Trophoblast cell (in vitro differentiated cells and primary cell): ENCODE results near the gene TCOF1.

ENCODE experiments used
- DNase-seq, 2 donors: peaks; one replicate each; pipeline ENCODE4 v3.0.0-alpha.2; 2016
- H2AFZ ChIP-seq: 2 replicates; pipeline ENCODE4 v1.6.1; 2013; ENCODE audit warnings: low read length, moderate library complexity, mild to moderate bottlenecking; ENCODE audit not compliant: insufficient read depth, poor library complexity
- H2AK5ac ChIP-seq: 2 replicates; pipeline ENCODE4 v1.6.1; 2013; ENCODE audit warnings: mild to moderate bottlenecking, low read length
- H2BK120ac ChIP-seq: 2 replicates; pipeline ENCODE4 v1.6.1; 2013; ENCODE audit warnings: low read length, mild to moderate bottlenecking, moderate library complexity; ENCODE audit not compliant: insufficient read depth, poor library complexity
- H2BK12ac ChIP-seq: 2 replicates; pipeline ENCODE4 v1.6.1; 2013; ENCODE audit warnings: mild to moderate bottlenecking, low read length, moderate library complexity
- H2BK5ac ChIP-seq: 2 replicates; pipeline ENCODE4 v1.6.1; 2013; ENCODE audit warnings: low read length, low read depth, moderate library complexity, mild to moderate bottlenecking; ENCODE audit not compliant: poor library complexity
- H3K14ac ChIP-seq: 2 replicates; pipeline ENCODE4 v1.6.1; 2013; ENCODE audit warnings: mild to moderate bottlenecking, low read length
- H3K18ac ChIP-seq: 2 replicates; pipeline ENCODE4 v1.6.1; 2013; ENCODE audit warnings: mild to moderate bottlenecking, low read length
- H3K23ac ChIP-seq: 2 replicates; pipeline ENCODE4 v1.6.1; 2013; ENCODE audit warnings: low read length
- H3K27ac ChIP-seq: 2 replicates; pipeline ENCODE4 v1.5.1; 2013; ENCODE audit warnings: low read depth, mild to moderate bottlenecking, inconsistent platforms, low read length, moderate library complexity
- H3K27me3 ChIP-seq: 2 replicates; pipeline ENCODE4 v1.6.1; 2013; ENCODE audit warnings: inconsistent platforms, mild to moderate bottlenecking, low read length, moderate library complexity; ENCODE audit not compliant: insufficient read depth
- H3K36me3 ChIP-seq, 2 experiments: 1 replicate in 1 of 2; 2 replicates in 1 of 2; pipeline ENCODE4 v1.6.1; 2013; ENCODE audit warnings: low read length in 2 of 2, mild to moderate bottlenecking in 2 of 2, moderate library complexity in 1 of 2; ENCODE audit not compliant: insufficient read depth in 2 of 2, control insufficient read depth in 1 of 2
- H3K4ac ChIP-seq: 2 replicates; pipeline ENCODE4 v1.6.1; 2013; ENCODE audit warnings: low read depth, mild to moderate bottlenecking, low read length, moderate library complexity
- H3K4me1 ChIP-seq, 2 experiments: 1 replicate in 1 of 2; 2 replicates in 1 of 2; pipeline ENCODE4 v1.6.1; 2013; ENCODE audit warnings: low read length in 2 of 2, mild to moderate bottlenecking in 2 of 2, moderate library complexity in 1 of 2; ENCODE audit not compliant: insufficient read depth in 2 of 2, control insufficient read depth in 1 of 2
- H3K4me2 ChIP-seq: 2 replicates; pipeline ENCODE4 v1.6.1; 2013; ENCODE audit warnings: inconsistent platforms, mild to moderate bottlenecking, low read length, moderate library complexity
- H3K4me3 ChIP-seq: 2 replicates; pipeline ENCODE4 v1.5.1; 2013; ENCODE audit warnings: mild to moderate bottlenecking, low read depth, low read length, inconsistent platforms
- H3K79me1 ChIP-seq: one replicate; pipeline ENCODE4 v1.6.1; 2013; ENCODE audit warnings: low read length
- H3K79me2 ChIP-seq: 2 replicates; pipeline ENCODE4 v1.6.1; 2013; ENCODE audit warnings: low read length, mild to moderate bottlenecking; ENCODE audit not compliant: control insufficient read depth, insufficient read depth, poor library complexity
- H3K9ac ChIP-seq: 2 replicates; pipeline ENCODE4 v1.6.1; 2013; ENCODE audit warnings: mild to moderate bottlenecking, low read length
- H3K9me3 ChIP-seq: 2 replicates; pipeline ENCODE4 v1.6.1; 2013; ENCODE audit warnings: low read depth, mild to moderate bottlenecking, control low read depth, inconsistent platforms, low read length; ENCODE audit not compliant: insufficient read depth
- H4K12ac ChIP-seq: 2 replicates; pipeline ENCODE4 v1.6.1; 2013; ENCODE audit warnings: low read depth, mild to moderate bottlenecking, low read length, moderate library complexity
- H4K8ac ChIP-seq: 2 replicates; pipeline ENCODE4 v1.6.1; 2013; ENCODE audit warnings: low read depth, mild to moderate bottlenecking, low read length, moderate library complexity
- H4K91ac ChIP-seq: one replicate; pipeline ENCODE4 v1.6.1; 2013; ENCODE audit warnings: low read depth, mild to moderate bottlenecking, low read length, moderate library complexity
- WGBS: extraction: QIAGEN DNeasy Blood & Tissue Kit; methylation state at CpG from one replicate; pipeline ENCODE4 v1.1.7; 2013; ENCODE audit warnings: missing lambda C conversion rate; ENCODE audit not compliant: insufficient read length, insufficient coverage; ENCODE audit errors: extremely low coverage; 5-methylcytosine and 5-hydroxymethylcytosine counted together

Gene TCOF1

DNA sequence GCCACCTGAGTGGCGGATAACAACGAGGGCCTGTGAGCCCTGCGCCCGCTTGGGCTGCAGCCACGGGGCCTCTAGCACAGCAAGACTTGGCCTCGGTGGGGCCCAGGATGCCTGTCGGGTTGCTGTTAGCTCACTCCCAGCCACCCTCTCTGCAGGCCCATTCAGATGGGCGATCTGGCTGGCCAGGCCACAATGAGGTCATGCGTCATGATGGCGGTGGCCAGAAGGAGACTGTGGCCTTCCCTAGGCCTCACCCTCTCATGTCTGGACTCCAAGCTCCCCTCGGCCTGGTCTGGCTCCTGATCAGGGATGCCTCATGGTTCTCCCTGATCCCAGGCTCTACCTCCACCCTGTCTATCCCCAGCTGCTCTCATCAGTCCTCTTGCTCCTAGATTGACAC, 19.0 kb upstream of the TCOF1 start:
- no CpG with 5 or more reads among the region's 11 CpGs for WGBS
- H3K23ac ChIP-seq, result no peak overlapping the region
- no peak overlapping the region for H2BK5ac ChIP-seq
- no peak overlapping the region for H3K27ac ChIP-seq
- no peak overlapping the region for H3K18ac ChIP-seq
- H3K79me2 ChIP-seq, result no peaks in the 10 kb centered on the region
- no peak overlapping the region for H2AK5ac ChIP-seq
- no peak overlapping the region for H3K9ac ChIP-seq
- no peak overlapping the region for H2BK12ac ChIP-seq
- H3K14ac ChIP-seq, result no peak overlapping the region
- H3K36me3 ChIP-seq, result no peaks in the 10 kb centered on the region
- no peak overlapping the region for H4K91ac ChIP-seq
- no peaks in the 10 kb centered on the region for H3K27me3 ChIP-seq
- no peaks in the 10 kb centered on the region for H3K9me3 ChIP-seq
- no peak overlapping the region for H4K12ac ChIP-seq
- no peak overlapping the region for H4K8ac ChIP-seq
- no peaks in the 10 kb centered on the region for H3K79me1 ChIP-seq
- H2BK120ac ChIP-seq, result no peak overlapping the region
- no peak overlapping the region for H3K4me3 ChIP-seq
- no peak overlapping the region for H2AFZ ChIP-seq
- no peak overlapping the region for H3K4me2 ChIP-seq
- no peaks in the 10 kb centered on the region for H3K4me1 ChIP-seq
- no peak overlapping the region for H3K4ac ChIP-seq
- DNase-seq, result no peak

DNA sequence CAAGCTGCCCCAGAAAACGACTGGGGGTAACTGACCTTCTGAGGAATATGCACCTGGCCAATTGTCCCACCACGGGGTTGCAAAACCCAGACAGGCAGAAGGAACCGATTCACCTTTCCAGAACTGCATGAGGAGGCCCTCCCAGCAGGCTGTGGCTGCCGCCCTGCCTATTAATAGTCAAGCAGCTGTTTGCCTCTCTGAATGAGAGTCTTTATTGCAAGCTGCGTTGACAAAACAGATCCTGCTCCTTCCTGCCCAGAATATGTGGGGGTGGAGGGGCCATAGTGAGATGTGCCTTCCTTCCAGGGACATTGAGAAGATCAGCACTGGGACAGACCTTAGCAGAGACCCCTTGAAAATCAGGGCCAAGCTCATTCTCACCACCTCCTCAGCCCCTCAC, 18.3 kb upstream of the TCOF1 start:
- H4K91ac ChIP-seq, result no peak overlapping the region
- H3K79me1 ChIP-seq, result no peaks in the 10 kb centered on the region
- WGBS, result no CpG with 5 or more reads among the region's 5 CpGs
- H3K9ac ChIP-seq, result no peak overlapping the region
- H3K36me3 ChIP-seq, result no peaks in the 10 kb centered on the region
- no peaks in the 10 kb centered on the region for H3K4me1 ChIP-seq
- H3K14ac ChIP-seq, result no peak overlapping the region
- no peak for DNase-seq
- no peak overlapping the region for H2AK5ac ChIP-seq
- no peak overlapping the region for H2BK12ac ChIP-seq
- no peak overlapping the region for H3K4ac ChIP-seq
- H2BK5ac ChIP-seq, result no peak overlapping the region
- no peak overlapping the region for H4K8ac ChIP-seq
- no peaks in the 10 kb centered on the region for H3K79me2 ChIP-seq
- H3K4me3 ChIP-seq, result no peak overlapping the region
- H3K27me3 ChIP-seq, result no peaks in the 10 kb centered on the region
- no peak overlapping the region for H3K18ac ChIP-seq
- H3K27ac ChIP-seq, result no peak overlapping the region
- no peak overlapping the region for H4K12ac ChIP-seq
- no peak overlapping the region for H3K23ac ChIP-seq
- H3K4me2 ChIP-seq, result no peak overlapping the region
- no peaks in the 10 kb centered on the region for H3K9me3 ChIP-seq
- H2AFZ ChIP-seq, result no peak overlapping the region
- H2BK120ac ChIP-seq, result no peak overlapping the region

DNA sequence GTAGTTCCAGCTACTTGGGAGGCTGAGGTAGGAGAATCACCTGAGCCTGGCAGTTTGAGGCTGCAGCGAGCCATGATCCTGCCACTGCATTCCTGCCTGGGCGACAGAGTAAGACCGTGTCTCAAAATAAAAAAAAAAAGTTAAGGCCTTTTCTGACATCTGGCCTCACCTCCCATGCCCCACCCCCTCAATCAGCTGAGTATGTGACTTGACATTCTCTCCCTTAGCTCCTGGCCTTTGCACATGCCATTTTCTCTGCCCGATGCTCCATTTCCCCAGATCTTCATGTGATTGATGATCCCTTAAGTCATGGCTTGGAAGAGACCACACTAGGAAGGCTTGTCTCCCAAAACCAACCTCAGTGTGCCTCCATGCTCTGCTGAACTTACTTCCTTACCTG, 17.7 kb upstream of the TCOF1 start:
- Histone ChIP-seq H2BK120ac (no peak overlapping the region), H3K4ac (no peak overlapping the region), H3K9ac (no peak overlapping the region), H2AK5ac (no peak overlapping the region), H4K12ac (no peak overlapping the region), H4K8ac (no peak overlapping the region), H3K79me2 (no peaks in the 10 kb centered on the region), H3K36me3 (no peaks in the 10 kb centered on the region), H3K4me1 (no peaks in the 10 kb centered on the region), H2AFZ (no peak overlapping the region), H3K27me3 (no peaks in the 10 kb centered on the region), H3K4me2 (no peak overlapping the region), H3K18ac (no peak overlapping the region), H3K9me3 (no peaks in the 10 kb centered on the region), H3K4me3 (no peak overlapping the region), H3K79me1 (no peaks in the 10 kb centered on the region), H3K14ac (no peak overlapping the region), H3K23ac (no peak overlapping the region), H3K27ac (no peak overlapping the region), H2BK5ac (no peak overlapping the region), H2BK12ac (no peak overlapping the region), H4K91ac (no peak overlapping the region)
- DNase-seq, result no peak
- WGBS, result no CpG with 5 or more reads among the region's 4 CpGs

DNA sequence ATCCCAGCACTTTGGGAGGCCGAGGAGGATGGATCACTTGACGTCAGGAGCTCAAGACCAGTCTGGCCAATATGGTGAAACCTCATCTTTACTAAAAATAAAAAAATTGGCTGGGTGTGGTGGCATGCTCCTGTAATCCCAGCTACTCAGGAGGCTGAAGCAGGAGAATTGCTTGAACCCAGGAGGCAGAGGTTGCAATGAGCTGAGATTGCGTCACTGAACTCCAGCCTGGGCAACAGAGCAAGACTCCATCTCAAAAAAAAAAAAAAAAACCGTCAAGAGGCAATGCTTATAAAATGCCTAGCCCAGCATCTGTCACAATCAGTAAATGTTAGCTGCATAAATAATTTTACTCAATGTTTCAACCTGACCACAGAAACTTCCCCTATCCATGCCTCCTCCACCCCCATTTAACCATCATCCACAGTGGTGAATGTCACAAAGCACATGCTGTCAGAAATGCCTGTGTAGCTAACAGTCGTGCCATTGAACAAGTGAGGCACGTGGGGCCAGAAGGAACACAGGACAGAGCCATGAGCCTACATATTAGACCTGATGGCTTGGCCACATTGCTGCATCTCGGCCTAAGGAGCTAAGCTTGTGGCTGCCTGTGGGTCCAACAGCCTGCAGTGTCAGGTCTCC, 16.8 kb upstream of the TCOF1 start:
- no peak for DNase-seq
- Histone ChIP-seq H3K36me3 (no peaks in the 10 kb centered on the region), H2BK5ac (no peak overlapping the region), H3K79me1 (no peaks in the 10 kb centered on the region), H3K14ac (no peak overlapping the region), H3K4me3 (no peak overlapping the region), H4K91ac (no peak overlapping the region), H3K23ac (no peak overlapping the region), H4K12ac (no peak overlapping the region), H2AK5ac (no peak overlapping the region), H3K4ac (no peak overlapping the region), H2BK12ac (no peak overlapping the region), H3K9ac (no peak overlapping the region), H3K27ac (no peak overlapping the region), H3K27me3 (no peaks in the 10 kb centered on the region), H3K4me1 (no peaks in the 10 kb centered on the region), H4K8ac (no peak overlapping the region), H2BK120ac (no peak overlapping the region), H3K79me2 (no peaks in the 10 kb centered on the region), H3K4me2 (no peak overlapping the region), H3K18ac (no peak overlapping the region), H3K9me3 (no peaks in the 10 kb centered on the region), H2AFZ (no peak overlapping the region)
- WGBS, result no CpG with 5 or more reads among the region's 7 CpGs
